HEK293 (cell line): ENCODE data around the gene ENPEP.

Source experiments
- AEBP2 ChIP-seq: fragments of 450-650 bp; formaldehyde crosslinking; IDR thresholded peaks from 2 replicates; pipeline ENCODE4 v1.5.1; 2016; ENCODE audit warnings: missing biosample characterization, missing genetic modification characterization, borderline replicate concordance
- BCL11A ChIP-seq: fragments of 450-650 bp; formaldehyde crosslinking; IDR thresholded peaks from 2 replicates; pipeline ENCODE4 v1.5.1; 2016; ENCODE audit warnings: low read depth, missing biosample characterization, missing genetic modification characterization
- IKZF3 ChIP-seq: fragments of 450-650 bp; IDR thresholded peaks from 2 replicates; pipeline ENCODE4 v1.5.0; 2018; ENCODE audit warnings: missing biosample characterization, mild to moderate bottlenecking, missing genetic modification characterization, moderate library complexity
- PRDM1 ChIP-seq: fragments of 450-650 bp; formaldehyde crosslinking; IDR thresholded peaks from 2 replicates; pipeline ENCODE4; 2016; ENCODE audit warnings: missing biosample characterization, missing genetic modification characterization
- REST ChIP-seq: fragments of 450-650 bp; formaldehyde crosslinking; IDR thresholded peaks from 2 replicates; pipeline ENCODE4 v1.5.1; 2016; ENCODE audit warnings: missing biosample characterization, missing genetic modification characterization
- YY1 ChIP-seq: fragments of 450-650 bp; formaldehyde crosslinking; IDR thresholded peaks from 2 replicates; pipeline ENCODE4 v1.5.1; 2018; ENCODE audit warnings: missing biosample characterization, missing genetic modification characterization
- ZBTB6 ChIP-seq: fragments of 450-650 bp; formaldehyde crosslinking; IDR thresholded peaks from 2 replicates; pipeline ENCODE4 v1.5.1; 2017; ENCODE audit warnings: missing biosample characterization, missing genetic modification characterization
- ZNF184 ChIP-seq: fragments of 450-650 bp; IDR thresholded peaks from 2 replicates; pipeline ENCODE4 v1.5.1; 2018; ENCODE audit warnings: missing biosample characterization, mild to moderate bottlenecking, missing genetic modification characterization
- ZNF23 ChIP-seq: fragments of 450-650 bp; formaldehyde crosslinking; IDR thresholded peaks from 2 replicates; pipeline ENCODE4 v1.5.1; 2016; ENCODE audit warnings: missing biosample characterization, missing genetic modification characterization, borderline replicate concordance
- TF ChIP-seq, protein P1 (sequence below): fragments of 450-650 bp; formaldehyde crosslinking; IDR thresholded peaks from 2 replicates; pipeline ENCODE4 v1.5.1; 2016; ENCODE audit warnings: missing biosample characterization, missing genetic modification characterization
- TF ChIP-seq, protein P2 (sequence below): fragments of 450-650 bp; formaldehyde crosslinking; IDR thresholded peaks from 2 replicates; pipeline ENCODE4 v1.5.1; 2016; ENCODE audit warnings: missing biosample characterization, missing genetic modification characterization
- TF ChIP-seq, protein P3 (sequence below): fragments of 450-650 bp; formaldehyde crosslinking; IDR thresholded peaks from 2 replicates; pipeline ENCODE4 v1.5.1; 2016; ENCODE audit warnings: missing biosample characterization, missing genetic modification characterization

DNA sequence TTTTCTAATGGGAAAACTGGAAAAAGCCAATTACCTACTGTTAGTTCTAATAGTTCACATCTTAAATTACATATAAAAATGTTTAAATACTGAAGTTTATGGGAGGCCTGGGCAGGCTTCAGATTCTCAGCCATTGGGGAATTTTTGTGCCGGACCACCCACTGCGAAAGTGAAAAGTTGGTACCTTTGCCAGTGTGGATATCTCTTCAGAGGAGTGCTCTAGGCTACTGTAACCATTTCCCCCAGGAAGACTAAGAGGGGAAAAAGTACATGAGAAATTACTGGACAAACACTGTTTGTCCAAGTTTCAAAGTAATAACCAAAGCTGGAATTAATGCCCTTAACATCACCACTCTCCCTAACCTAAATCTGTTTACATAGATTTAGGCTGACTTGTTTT lies 126.1 kb downstream of the ENPEP start:
- no peak for TF ChIP-seq BCL11A
- TF ChIP-seq, protein P1, sequence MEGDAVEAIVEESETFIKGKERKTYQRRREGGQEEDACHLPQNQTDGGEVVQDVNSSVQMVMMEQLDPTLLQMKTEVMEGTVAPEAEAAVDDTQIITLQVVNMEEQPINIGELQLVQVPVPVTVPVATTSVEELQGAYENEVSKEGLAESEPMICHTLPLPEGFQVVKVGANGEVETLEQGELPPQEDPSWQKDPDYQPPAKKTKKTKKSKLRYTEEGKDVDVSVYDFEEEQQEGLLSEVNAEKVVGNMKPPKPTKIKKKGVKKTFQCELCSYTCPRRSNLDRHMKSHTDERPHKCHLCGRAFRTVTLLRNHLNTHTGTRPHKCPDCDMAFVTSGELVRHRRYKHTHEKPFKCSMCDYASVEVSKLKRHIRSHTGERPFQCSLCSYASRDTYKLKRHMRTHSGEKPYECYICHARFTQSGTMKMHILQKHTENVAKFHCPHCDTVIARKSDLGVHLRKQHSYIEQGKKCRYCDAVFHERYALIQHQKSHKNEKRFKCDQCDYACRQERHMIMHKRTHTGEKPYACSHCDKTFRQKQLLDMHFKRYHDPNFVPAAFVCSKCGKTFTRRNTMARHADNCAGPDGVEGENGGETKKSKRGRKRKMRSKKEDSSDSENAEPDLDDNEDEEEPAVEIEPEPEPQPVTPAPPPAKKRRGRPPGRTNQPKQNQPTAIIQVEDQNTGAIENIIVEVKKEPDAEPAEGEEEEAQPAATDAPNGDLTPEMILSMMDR (tag by site-specific recombination): no peak
- no peak for TF ChIP-seq ZBTB6 (tag by site-specific recombination)
- TF ChIP-seq, protein P2, sequence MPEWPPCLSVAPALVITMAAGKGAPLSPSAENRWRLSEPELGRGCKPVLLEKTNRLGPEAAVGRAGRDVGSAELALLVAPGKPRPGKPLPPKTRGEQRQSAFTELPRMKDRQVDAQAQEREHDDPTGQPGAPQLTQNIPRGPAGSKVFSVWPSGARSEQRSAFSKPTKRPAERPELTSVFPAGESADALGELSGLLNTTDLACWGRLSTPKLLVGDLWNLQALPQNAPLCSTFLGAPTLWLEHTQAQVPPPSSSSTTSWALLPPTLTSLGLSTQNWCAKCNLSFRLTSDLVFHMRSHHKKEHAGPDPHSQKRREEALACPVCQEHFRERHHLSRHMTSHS: no peak
- no peak for TF ChIP-seq ZNF184
- TF ChIP-seq ZNF23 (tag by site-specific recombination): no peak
- no peak for TF ChIP-seq PRDM1 (tag by site-specific recombination)
- no peak for TF ChIP-seq YY1 (tag by site-specific recombination)
- TF ChIP-seq AEBP2 (tag by site-specific recombination): no peak
- no peak for TF ChIP-seq IKZF3
- no peak for TF ChIP-seq REST
- TF ChIP-seq, protein P3, sequence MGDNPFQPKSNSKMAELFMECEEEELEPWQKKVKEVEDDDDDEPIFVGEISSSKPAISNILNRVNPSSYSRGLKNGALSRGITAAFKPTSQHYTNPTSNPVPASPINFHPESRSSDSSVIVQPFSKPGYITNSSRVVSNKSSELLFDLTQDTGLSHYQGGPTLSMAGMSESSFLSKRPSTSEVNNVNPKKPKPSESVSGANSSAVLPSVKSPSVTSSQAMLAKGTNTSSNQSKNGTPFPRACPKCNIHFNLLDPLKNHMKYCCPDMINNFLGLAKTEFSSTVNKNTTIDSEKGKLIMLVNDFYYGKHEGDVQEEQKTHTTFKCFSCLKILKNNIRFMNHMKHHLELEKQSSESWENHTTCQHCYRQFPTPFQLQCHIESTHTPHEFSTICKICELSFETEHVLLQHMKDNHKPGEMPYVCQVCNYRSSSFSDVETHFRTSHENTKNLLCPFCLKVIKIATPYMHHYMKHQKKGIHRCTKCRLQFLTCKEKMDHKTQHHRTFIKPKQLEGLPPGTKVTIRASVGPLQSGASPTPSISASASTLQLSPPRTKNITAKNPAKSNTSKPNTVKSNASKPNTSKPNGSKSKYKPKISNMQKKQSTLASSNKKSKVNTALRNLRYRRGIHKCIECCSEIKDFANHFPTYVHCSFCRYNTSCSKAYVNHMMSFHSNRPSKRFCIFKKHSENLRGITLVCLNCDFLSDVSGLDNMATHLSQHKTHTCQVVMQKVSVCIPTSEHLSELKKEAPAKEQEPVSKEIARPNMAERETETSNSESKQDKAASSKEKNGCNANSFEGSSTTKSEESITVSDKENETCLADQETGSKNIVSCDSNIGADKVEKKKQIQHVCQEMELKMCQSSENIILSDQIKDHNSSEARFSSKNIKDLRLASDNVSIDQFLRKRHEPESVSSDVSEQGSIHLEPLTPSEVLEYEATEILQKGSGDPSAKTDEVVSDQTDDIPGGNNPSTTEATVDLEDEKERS: no peak
